GM18909 (cell line): ENCODE measurements around the gene EPS8L1.
"Not testable (repeated sequence)": the region's sequence is repeated elsewhere in the genome, so short reads cannot be mapped to it uniquely, and the experiment has no call there.

ENCODE experiments used
- ATAC-seq: cut with Tn5 transposase; IDR thresholded peaks from one replicate; pipeline ENCODE4 v1.9.1; 2021; ENCODE audit warnings: mild to moderate bottlenecking; ENCODE audit not compliant: unreplicated experiment, poor library complexity

The EPS8L1 gene

GRCh38 chr19:55048446-55048845, 27.2 kb upstream of the EPS8L1 start:
- no peak for ATAC-seq

GRCh38 chr19:55050749-55051532, 24.7 kb upstream of the EPS8L1 start:
- ATAC-seq: no peak

- ATAC-seq: no peak
Observed at GRCh38 chr19:55053735-55054134, 21.9 kb upstream of the EPS8L1 start.

- ATAC-seq: no peak
Observed at GRCh38 chr19:55056827-55057226, 18.8 kb upstream of the EPS8L1 start.

GRCh38 chr19:55058781-55059610, 16.7 kb upstream of the EPS8L1 start:
- ATAC-seq: no peak

GRCh38 chr19:55060287-55060686, 15.4 kb upstream of the EPS8L1 start:
- ATAC-seq: not testable (repeated sequence)

GRCh38 chr19:55062735-55063491, 12.8 kb upstream of the EPS8L1 start, which contains the start of gene RDH13:
Gene RDH13, minus strand, starts transcription at chr19:55063148. Its CDS starts 116 bp downstream, at chr19:55063032.
- peak; percentile 91 for ATAC-seq

- no peak for ATAC-seq
Observed at GRCh38 chr19:55063492-55063843, 12.2 kb upstream of the EPS8L1 start.

- ATAC-seq: not testable (repeated sequence)
Observed at GRCh38 chr19:55065516-55065915, 10.2 kb upstream of the EPS8L1 start.

GRCh38 chr19:55066107-55066709, 9.5 kb upstream of the EPS8L1 start:
- no peak for ATAC-seq

GRCh38 chr19:55067869-55068268, 7.8 kb upstream of the EPS8L1 start:
- no peak for ATAC-seq

GRCh38 chr19:55068950-55069864, 6.5 kb upstream of the EPS8L1 start:
- ATAC-seq: no peak

- no peak for ATAC-seq
Observed at GRCh38 chr19:55069865-55070197, 5.8 kb upstream of the EPS8L1 start.

GRCh38 chr19:55070466-55071128, 5.1 kb upstream of the EPS8L1 start:
- ATAC-seq: no peak

GRCh38 chr19:55071129-55071502, 4.6 kb upstream of the EPS8L1 start:
- ATAC-seq: no peak

- no peak for ATAC-seq
Observed at GRCh38 chr19:55071913-55072312, 3.8 kb upstream of the EPS8L1 start.

- no peak for ATAC-seq
Observed at GRCh38 chr19:55076321-55076720, 652 bp downstream of the EPS8L1 start.

GRCh38 chr19:55077106-55077505, 1.4 kb downstream of the EPS8L1 start:
- no peak for ATAC-seq

- ATAC-seq: no peak
Observed at GRCh38 chr19:55078996-55079395, 3.3 kb downstream of the EPS8L1 start.
